Colonic mucosa (tissue), 4 donors: ENCODE results near the gene DUS3L. TPM values are rescaled to one million over a fixed set of nuclear protein-coding genes. Genes with fewer than 3 reads are reported as not detected.

Experiments used
- DNase-seq: peaks from one replicate; pipeline ENCODE4 v3.0.0-alpha.2; 2020
- H3K27ac ChIP-seq: fragments of 200-600 bp; one replicate; pipeline ENCODE4 v1.8.0; 2021
- H3K27me3 ChIP-seq: fragments of 200-600 bp; one replicate; pipeline ENCODE4 v1.8.0; 2021
- H3K36me3 ChIP-seq: fragments of 200-600 bp; one replicate; pipeline ENCODE4 v1.8.0; 2021
- H3K4me1 ChIP-seq: fragments of 200-600 bp; one replicate; pipeline ENCODE4 v1.8.0; 2021; ENCODE audit warnings: mild to moderate bottlenecking
- H3K4me3 ChIP-seq: fragments of 200-600 bp; one replicate; pipeline ENCODE4 v1.8.0; 2021
- H3K9ac ChIP-seq, 2 donors: one replicate each; pipeline ENCODE4 v1.7.0; 2013; ENCODE audit warnings: control low read depth in 2 of 2, low read depth in 2 of 2, low read length in 2 of 2
- H3K9me3 ChIP-seq: fragments of 200-600 bp; one replicate; pipeline ENCODE4 v1.8.0; 2021
- intact Hi-C: fragments of 100-400 bp; cut with DNase I; formaldehyde crosslinking; loops from one replicate; pipeline ENCODE4 v1.14.1; 2022
- total RNA-seq, 2 donors: library from RNA; stranded (reverse); fragmentation: NEBNext Ultra II Directional in 1 of 2; extraction: Animal tissue kit (Norgen Biotek cat#: 25700) in 1 of 2; gene quantifications; one replicate each; pipeline ENCODE4 v1.2.1, GENCODE V29; 2021
- TF ChIP-seq, protein P1 (sequence below): fragments of 200-600 bp; IDR thresholded peaks from one replicate; pipeline ENCODE4 v1.8.0; 2022; ENCODE audit warnings: antibody characterized with exemption, mild to moderate bottlenecking
- donor health status: healthy.
- donor health status: DM: no; HTN: no; CAD: no.
- donor health status: DM: no; HTN: no; CAD: no.

DUS3L gene
- total RNA-seq, 2 donors from 2014 or later = 20.8 to 47.6 TPM

GRCh38 chr19:5827891-5828660 is 37.1 kb upstream of the DUS3L start:
- Histone ChIP-seq H3K27me3 (no peaks in the 10 kb centered on the region), H3K27ac (peak overlapping the region; percentile 59), H3K4me3 (peak overlapping the region; percentile 40), H3K9ac (peak overlapping the region; percentile 45 to 78), H3K4me1 (peaks cover 10% of the 10 kb centered on the region), H3K9me3 (no peaks in the 10 kb centered on the region), H3K36me3 (no peaks in the 10 kb centered on the region)
- peak; percentile 94 for DNase-seq
- intact Hi-C loops = no loop called here
- TF ChIP-seq, protein P1, sequence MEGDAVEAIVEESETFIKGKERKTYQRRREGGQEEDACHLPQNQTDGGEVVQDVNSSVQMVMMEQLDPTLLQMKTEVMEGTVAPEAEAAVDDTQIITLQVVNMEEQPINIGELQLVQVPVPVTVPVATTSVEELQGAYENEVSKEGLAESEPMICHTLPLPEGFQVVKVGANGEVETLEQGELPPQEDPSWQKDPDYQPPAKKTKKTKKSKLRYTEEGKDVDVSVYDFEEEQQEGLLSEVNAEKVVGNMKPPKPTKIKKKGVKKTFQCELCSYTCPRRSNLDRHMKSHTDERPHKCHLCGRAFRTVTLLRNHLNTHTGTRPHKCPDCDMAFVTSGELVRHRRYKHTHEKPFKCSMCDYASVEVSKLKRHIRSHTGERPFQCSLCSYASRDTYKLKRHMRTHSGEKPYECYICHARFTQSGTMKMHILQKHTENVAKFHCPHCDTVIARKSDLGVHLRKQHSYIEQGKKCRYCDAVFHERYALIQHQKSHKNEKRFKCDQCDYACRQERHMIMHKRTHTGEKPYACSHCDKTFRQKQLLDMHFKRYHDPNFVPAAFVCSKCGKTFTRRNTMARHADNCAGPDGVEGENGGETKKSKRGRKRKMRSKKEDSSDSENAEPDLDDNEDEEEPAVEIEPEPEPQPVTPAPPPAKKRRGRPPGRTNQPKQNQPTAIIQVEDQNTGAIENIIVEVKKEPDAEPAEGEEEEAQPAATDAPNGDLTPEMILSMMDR = no peak

DNA sequence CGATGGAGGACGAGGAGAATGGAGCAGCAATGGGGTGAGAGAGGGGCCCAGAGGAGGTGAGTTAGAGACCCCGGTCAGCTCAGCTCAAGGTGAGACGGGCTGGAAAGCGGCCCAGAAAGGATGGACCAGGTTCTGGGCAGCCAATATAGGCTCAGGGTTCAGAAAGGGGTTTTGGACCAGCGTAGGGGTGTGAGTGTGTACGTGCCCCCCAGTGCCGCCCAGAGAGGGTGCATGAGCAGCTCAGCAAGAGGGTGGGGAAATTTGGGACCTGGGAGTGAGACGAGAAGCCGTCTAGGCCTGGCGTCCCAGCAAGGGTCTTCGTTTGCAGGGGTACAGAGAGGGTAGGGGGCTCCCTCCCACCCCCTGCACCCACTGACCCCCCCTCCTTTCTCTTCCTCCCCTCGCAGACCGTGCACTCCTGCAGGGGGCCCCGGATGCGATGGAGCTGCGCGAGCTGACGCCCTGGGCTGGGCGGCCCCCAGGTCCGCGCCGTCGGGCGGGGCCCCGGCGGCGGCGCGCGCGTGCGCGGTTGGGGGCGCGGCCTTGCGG is 36.5 kb upstream of the DUS3L start:
- Histone ChIP-seq H3K9me3 (no peaks in the 10 kb centered on the region), H3K4me3 (no peak overlapping the region), H3K27me3 (no peaks in the 10 kb centered on the region), H3K27ac (no peak overlapping the region), H3K4me1 (peaks cover 10% of the 10 kb centered on the region), H3K9ac (peak overlapping the region in 1 of 2 donors; percentile 71), H3K36me3 (no peaks in the 10 kb centered on the region)
- no peak for DNase-seq
- TF ChIP-seq, protein P1 = no peak
- intact Hi-C loops = no loop called here

DNA sequence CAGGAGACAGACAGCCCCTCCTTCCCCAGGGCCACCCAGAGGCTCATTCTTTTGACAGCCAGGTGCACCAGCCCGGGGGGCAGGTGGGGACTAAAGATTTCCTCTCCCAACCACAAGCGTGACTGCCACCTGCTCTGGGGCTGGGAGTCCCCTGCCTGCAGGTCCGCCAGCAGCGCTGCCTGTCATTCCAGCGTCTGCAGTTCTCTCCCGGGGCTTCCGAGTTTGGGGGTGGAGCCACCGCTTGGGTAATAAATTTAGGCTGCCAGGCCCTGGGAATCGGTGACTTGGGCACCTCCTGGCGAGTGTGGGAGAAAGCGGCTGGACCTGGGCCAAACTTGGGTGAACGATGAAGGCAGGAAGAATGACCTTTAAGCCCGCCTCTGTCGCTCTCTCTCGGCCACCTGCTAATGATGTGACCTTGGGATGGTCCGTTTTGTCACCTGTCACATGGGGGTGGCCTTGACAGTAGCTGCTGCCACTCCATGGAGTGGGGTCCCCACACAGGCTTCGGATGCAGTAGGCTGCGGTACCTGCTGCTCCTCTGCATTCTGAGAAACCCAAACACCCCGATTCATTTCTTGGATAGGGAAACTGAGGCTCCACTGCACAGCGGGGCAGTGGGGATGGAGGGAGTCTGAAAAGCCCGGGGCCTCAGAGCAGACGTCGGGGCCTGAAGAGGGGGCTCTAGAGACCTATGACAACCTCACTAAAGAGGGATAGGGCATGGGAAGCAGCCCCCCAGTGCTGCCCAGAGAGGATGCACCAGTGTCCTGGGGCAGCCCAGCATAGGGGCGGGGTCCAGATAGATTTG is 35.8 kb upstream of the DUS3L start:
- peak; percentile 90 for DNase-seq
- peaks cover 10% of the 10 kb centered on the region for H3K4me1 ChIP-seq
- H3K27me3 ChIP-seq = no peaks in the 10 kb centered on the region
- H3K36me3 ChIP-seq = no peaks in the 10 kb centered on the region
- intact Hi-C loops = no loop called here
- H3K27ac ChIP-seq = peak overlapping the region; percentile 3
- H3K4me3 ChIP-seq = no peak overlapping the region
- no peaks in the 10 kb centered on the region for H3K9me3 ChIP-seq
- H3K9ac ChIP-seq = peak overlapping the region in 1 of 2 donors; percentile 71
- TF ChIP-seq, protein P1 = no peak

- Histone ChIP-seq H3K27me3 (no peaks in the 10 kb centered on the region), H3K36me3 (no peaks in the 10 kb centered on the region), H3K27ac (no peak overlapping the region), H3K4me3 (no peak overlapping the region), H3K9me3 (no peaks in the 10 kb centered on the region), H3K9ac (no peak overlapping the region), H3K4me1 (peaks cover 10% of the 10 kb centered on the region)
- TF ChIP-seq, protein P1 = no peak
- no peak for DNase-seq
- intact Hi-C loops = no loop called here
Observed at GRCh38 chr19:5825178-5825577, 34.2 kb upstream of the DUS3L start.

- no peaks in the 10 kb centered on the region for H3K36me3 ChIP-seq
- DNase-seq = no peak
- intact Hi-C loops = loop anchor here (5.0 kb wide), 1 partner anchor 68 kb away; no protein-coding TSS in a partner anchor
- no peak overlapping the region for H3K27ac ChIP-seq
- no peak overlapping the region for H3K4me3 ChIP-seq
- H3K9me3 ChIP-seq = no peaks in the 10 kb centered on the region
- H3K4me1 ChIP-seq = peaks cover 10% of the 10 kb centered on the region
- TF ChIP-seq, protein P1 = no peak
- no peaks in the 10 kb centered on the region for H3K27me3 ChIP-seq
- no peak overlapping the region for H3K9ac ChIP-seq
Observed at GRCh38 chr19:5824751-5825150, 33.8 kb upstream of the DUS3L start.
